Erythroblast (primary cell): Measurements from ENCODE around the gene RBP7.
"Not testable (repeated sequence)": the region's sequence is repeated elsewhere in the genome, so short reads cannot be mapped to it uniquely, and the experiment has no call there.

Source experiments
- GATA1 ChIP-seq: IDR thresholded peaks from 2 replicates; pipeline ENCODE4 v1.6.1; 2011; ENCODE audit warnings: low read depth, mild to moderate bottlenecking, control low read depth, low read length, moderate library complexity
- POLR2A ChIP-seq: IDR thresholded peaks from 2 replicates; pipeline ENCODE4 v1.6.1; 2011; ENCODE audit warnings: mild to moderate bottlenecking, low read length

- TF ChIP-seq POLR2A, GATA1: not testable (repeated sequence)
Observed at GRCh38 chr1:10021992-10022391, 25.0 kb downstream of the RBP7 start.
